HS-5 (cell line): Measurements from ENCODE around the gene FTSJ1.
"Not testable (repeated sequence)": the region's sequence is repeated elsewhere in the genome, so short reads cannot be mapped to it uniquely, and the experiment has no call there.

ENCODE experiments used
- DNase-seq: peaks from one replicate; pipeline ENCODE4 v3.0.0-alpha.2; 2012; ENCODE audit warnings: low read depth

Gene FTSJ1

DNA sequence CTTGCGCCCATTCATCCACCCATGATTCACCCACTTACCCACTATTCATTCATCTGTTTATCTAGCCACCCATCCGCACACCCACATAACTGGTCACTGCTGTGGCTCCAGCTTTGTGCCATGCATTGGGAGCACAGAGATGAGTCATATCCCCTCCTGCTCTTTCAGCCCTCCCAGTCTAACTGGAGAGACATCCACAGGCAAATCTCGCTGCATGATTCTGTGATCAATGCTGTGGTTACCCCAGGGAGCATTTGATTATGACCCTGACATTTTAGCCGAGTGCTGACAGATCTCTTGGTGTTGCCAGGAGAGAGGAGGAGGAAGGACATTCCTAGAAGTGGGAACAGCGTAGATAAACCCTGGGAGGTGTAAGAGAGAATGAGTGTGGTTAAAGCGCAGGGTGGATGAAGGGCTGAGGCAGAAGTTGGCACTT, 22.4 kb downstream of the FTSJ1 start:
- peak; percentile 68 for DNase-seq

DNA sequence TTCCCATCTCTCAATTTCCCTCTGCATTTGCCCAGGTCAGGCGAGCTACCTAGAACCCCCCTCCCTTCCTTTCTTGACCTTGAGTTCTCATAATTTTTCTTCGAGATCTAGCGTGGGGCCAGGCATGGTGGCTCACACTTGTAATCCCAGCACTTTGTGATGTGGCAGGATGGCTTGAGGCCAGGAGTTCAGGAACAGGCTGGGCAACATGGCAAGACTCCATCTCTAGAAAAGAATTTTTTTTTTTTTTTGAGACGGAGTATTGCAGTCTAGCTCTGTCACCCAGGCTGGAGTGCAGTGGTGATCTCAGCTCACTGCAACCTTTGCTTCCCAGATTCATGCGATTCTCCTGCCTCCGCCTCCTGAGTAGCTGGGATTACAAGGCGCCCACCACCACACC, 28.3 kb downstream of the FTSJ1 start:
- DNase-seq: no peak

DNA sequence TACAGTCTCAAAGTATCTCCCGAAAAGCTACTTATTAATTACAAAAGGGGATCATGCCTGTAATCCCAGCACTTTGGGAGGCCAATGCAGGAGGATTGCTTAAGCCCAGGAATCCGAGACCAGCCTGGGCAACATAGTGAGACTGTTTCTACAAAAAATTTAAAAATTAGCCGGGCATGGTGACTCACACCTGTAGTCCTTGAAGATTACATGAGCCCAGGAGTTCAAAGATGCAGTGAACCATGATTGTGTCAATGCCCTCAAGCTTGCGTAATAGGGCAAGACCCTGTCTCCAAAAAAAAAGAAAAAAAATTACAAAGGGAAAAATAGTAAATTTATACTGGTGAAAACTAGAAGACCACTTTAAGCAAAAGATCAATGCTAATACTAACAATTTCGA, 29.5 kb downstream of the FTSJ1 start:
- no peak for DNase-seq

DNA sequence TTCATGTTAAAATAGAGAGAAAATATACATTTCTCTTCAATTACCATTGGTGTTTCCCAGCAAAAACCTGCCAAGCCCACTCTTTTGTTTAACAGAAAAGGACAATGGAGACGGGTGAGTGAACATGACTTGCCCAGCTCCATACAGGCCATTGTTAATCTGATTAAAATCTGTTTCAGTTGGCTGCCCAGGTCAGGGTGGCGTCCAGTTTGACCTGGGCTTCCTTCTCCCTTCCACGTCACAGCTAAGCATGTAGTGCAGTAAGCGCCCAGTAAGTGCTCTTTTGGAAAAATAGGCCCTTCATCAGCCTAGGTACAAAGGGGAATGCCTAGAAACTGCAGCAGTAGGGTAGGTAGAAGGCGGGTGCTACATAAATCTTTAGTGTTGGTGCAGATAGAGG, 31.2 kb downstream of the FTSJ1 start:
- DNase-seq: no peak

DNA sequence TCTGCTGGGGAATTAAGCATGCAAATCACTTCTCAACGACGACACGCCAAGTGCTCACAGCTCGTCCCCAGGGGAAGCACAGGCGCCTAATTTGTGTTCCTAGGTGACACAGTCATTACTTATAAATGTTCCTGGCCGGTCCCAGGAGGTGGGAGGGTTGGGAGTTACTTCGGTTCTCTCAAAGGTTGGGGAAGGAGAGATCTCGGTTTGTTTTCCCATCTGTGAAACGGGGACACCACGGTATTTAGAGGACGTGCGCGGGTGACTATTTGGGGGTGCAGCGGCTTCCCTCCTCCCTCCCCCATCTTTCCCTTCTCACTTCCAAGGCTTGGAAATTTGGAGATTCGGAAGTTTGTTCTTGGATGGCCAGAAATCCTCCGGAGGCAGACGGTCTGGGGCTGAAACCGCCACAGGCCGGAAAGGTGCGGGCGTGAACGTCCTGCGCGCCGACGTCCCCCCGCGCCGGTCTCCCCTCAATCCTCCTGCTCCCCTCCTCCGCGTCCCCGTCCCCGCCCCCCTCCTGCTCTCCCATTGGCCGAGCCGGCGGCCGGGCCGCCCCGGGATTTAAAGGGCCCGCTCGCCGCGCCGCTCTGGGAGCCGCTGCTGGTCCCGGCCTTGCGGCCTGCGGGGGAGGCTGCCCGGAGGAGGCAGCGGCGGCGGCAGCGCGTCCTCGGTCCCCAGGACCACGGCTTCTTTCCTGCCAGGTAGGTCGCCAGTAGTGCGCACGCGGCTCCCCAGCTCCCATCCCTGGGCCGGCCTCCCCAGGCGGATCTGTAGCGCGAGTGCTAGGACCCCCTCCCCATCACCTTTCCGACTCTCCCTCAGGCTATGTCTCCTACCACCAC, 32.6 kb downstream of the FTSJ1 start, which contains the start of gene PORCN:
PORCN (plus strand) TSS at position 593 of the 845 bp plus-strand sequence. CDS start 829 bp downstream, outside the sequence.
- DNase-seq: no peak

DNA sequence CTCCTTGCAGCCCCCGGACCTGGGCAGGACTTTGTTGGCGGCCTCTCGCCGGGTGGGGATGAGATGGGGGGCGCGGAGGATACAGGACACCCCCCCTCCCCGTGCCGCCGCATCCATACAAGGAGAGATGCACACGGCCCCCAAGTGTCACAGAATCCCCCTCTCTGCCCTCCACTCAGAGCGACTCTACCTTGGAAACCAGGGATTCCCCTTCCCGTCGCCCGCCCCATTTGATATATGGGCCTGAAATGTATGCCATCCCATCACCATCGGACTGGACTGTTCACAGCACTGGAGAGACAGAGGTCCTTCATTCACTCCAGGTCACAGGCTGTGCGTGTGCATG, 33.2 kb downstream of the FTSJ1 start:
- no peak for DNase-seq

DNA sequence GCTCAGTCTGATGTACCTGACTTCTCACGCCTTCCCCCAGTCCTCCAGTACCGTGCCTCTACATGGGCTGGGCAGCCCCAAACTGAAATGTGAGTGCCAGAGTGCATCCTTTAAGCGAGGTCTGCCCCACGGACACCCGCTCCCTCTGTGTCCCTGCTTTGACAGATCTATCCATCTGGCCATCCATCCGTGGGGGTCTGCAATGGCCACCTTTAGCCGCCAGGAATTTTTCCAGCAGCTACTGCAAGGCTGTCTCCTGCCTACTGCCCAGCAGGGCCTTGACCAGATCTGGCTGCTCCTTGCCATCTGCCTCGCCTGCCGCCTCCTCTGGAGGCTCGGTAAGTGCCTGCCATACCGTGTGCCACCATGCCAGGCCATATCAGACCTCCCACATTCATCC, 33.6 kb downstream of the FTSJ1 start:
- no peak for DNase-seq

DNA sequence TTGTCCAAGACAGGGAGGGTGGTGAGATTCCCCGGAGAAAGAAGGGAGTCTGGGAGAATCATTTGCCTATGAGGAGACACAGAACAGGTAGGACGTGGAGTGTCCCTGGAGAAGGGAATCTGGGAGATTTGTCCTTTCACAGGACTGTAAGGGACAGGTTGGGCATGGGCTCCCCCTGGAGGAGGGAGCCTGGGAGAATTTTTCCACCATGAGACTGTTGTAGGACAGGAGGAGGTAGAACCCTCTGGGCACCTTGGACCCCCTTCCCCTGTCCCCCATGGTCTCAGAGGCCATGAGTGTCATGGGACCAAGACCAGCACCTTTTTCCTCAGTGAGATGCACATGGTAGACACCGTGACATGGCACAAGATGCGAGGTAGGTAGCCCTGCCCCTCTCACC, 35.6 kb downstream of the FTSJ1 start:
- DNase-seq: no peak

DNA sequence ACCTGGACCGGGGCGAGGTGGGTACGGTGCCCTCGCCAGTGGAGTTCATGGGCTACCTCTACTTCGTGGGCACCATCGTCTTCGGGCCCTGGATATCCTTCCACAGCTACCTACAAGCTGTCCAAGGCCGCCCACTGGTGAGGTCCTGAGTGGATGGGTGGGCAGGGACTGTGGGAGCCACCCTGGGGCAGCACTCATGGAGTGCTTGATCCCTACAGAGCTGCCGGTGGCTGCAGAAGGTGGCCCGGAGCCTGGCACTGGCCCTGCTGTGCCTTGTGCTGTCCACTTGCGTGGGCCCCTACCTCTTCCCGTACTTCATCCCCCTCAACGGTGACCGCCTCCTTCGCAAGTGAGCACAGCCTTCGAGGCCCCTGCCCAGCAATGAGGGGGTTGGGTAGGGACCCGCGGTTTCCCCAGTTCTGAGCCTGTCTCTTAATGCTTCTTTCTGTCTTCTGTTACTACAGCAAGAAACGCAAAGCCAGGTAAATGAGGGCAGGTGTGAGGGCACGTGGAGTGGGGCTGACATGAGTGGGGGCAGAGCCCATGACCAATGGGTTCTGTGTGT, 36.5 kb downstream of the FTSJ1 start:
- no peak for DNase-seq

DNA sequence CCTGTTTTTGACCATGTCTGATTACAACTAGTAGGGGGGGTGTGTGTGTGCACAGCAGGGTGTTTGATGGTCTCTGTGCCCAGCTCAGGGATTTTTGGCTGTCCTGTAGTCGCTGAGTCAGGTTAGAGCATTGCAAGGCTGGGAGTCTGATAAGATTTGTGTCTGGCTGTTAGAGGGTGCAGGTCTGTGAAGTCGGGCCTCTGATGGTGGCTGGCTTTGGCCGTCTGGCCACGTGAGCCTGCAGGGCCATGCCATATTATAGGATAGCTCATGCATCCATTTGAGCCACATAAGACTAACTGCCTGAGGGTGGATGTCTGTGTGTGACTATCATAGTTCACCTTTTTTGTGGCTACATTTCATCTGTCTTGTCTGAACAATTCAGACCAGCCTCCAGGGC, 37.7 kb downstream of the FTSJ1 start:
- DNase-seq: no peak

DNA sequence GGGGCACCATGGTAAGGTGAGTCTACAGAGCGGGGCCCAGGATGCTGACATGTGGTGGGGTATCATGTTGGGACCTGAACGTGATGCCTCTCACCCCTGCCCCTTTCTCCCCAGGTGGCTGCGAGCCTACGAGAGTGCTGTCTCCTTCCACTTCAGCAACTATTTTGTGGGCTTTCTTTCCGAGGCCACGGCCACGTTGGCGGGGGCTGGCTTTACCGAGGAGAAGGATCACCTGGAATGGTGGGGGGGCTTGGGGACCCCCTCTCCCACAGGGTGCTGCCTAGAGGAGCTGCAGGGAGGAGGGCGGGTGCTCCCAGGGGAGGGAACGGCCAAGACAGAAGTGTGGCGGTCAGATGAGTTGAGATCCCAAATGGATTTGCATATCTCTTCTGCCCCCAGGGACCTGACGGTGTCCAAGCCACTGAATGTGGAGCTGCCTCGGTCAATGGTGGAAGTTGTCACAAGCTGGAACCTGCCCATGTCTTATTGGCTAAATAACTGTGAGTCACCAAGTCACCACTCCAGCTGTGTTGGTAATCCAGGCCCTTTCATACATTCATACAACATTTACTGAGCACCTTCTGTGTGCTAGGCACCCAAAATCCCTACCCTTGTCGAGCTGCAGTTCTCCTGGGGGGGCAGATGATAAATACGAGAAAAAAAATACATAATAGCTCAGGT, 38.3 kb downstream of the FTSJ1 start:
- no peak for DNase-seq

DNA sequence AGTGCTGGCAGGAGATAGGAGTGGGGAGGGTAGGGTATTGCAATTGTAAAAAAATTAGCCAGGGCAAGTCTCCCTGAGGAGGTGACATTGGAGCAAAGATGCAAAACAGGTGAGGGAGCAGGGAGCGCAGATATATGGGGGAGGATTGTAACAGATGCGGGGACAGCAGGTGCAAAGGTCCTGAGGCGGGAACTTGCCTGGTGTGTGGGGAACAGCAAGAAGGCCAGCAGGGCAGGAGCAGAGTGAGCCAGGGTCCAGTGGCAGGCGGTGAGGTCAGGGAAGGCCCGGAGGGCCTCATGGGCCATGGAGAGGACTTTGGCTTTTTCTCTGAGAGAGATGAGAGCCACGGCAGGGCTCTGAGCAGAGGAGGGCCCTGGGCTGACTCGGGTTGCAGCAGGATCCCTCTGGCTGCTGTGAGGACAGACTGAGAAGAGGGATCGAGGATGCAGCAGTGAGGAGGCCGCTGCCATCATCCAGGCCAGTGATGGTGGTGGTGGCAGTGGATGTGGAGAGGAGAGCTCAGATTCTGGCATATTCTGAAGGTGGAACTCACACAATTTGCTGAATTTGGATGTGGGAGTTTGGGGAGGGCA, 39.0 kb downstream of the FTSJ1 start:
- DNase-seq: no peak

DNA sequence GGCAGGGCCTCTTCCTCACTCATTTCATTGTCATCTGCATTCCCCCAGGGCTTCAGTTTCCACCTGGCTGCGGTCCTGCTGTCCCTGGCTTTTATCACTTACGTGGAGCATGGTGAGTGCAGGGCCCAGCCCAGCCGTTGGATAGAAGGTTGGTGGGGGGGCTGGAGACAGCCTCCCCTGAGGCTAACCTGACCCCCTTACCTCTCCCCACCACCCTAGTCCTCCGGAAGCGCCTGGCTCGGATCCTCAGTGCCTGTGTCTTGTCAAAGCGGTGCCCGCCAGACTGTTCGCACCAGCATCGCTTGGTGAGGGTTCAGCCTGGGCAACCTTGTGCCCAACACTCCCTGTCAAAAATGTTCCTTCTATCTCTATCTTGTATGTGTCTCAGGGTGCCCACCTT, 39.8 kb downstream of the FTSJ1 start:
- no peak for DNase-seq

DNA sequence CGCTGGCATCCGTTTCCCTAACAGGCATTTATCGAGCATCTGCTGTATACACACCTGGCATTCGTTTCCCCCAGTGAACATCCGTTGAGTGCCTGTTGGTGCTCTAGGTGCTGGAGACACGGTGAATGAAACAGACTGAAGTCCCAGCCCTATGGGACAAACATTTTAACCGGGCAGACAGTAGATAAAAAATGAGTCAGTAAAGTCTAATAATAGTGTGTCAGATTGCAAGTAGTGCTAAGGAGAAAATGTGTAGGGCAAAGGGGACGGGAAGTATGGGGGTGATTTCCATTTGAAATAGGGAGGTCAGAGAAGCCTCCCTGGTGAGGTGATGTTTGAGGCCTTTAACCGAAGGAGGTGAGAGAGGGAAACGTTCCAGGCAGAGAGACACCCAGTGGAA, 40.3 kb downstream of the FTSJ1 start:
- no peak for DNase-seq

DNA sequence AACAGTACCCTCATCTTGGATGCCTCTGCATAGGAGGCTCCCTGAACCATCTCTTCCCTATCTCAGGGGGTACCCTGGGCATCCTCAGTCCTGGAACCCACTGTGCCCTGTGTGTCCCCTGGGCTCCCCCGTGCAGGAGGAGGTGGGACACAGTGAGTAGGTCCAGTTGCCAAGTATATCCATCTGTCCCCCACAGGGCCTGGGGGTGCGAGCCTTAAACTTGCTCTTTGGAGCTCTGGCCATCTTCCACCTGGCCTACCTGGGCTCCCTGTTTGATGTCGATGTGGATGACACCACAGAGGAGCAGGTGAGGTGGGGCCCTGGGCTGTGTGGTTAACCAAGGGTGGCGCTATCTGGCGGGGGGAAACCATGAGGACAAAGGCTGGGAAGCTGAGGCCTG, 41.0 kb downstream of the FTSJ1 start:
- DNase-seq: no peak

DNA sequence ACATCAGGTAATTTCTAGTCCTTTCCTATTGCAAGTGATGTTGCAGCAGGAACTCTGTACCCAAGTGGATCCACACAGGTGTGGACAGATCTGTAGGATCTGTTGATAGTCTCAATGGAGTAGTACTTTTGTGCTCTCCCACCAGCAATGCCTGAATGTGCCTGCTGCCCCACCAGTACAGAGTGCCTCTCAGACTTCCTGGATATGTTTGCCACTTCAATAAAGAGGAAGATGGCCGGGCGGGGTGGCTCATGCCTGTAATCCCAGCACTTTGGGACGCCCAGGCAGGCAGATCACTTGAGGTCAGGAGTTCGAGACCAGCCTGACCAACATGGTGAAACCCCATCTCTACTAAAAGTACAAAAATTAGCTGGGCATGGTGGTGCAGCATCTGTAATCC, 43.5 kb downstream of the FTSJ1 start:
- DNase-seq: not testable (repeated sequence)

DNA sequence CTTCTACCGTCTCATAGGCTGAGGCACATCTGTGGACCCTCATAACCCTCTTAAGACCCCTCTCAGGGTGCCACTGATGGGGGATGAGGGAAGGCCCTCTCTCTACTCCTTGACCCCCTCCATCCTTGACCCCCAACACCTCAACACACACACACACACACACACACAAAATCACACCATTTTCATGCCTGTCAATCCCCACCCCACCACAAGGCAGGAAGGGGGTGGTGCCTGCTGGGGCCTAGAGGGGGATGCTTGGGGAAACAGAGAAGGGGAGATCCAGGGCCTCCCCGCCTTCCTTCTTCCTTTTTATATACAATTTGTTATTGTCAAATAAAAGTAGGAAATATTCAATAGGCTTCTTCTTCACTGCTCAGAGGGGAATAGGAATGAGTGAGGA, 44.5 kb downstream of the FTSJ1 start:
- no peak for DNase-seq

DNA sequence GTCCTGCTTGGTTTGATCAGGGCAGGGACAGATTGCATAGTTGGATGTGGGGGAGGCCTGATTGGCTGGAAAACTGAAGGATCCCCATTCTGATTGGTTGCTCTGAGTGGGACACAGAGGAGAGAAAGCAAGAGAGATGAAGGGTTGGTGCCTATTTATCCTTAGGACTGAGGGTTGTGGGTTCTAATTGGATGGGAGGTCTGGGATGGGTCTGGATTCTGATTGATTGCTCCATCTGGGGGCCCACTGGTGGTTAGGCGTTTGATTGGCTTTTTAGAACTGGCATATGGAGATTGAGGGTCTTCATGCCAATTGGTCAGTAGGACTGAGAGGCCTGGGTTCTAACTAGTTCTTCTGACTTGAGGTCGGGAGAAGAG, 45.0 kb downstream of the FTSJ1 start:
- DNase-seq: no peak

DNA sequence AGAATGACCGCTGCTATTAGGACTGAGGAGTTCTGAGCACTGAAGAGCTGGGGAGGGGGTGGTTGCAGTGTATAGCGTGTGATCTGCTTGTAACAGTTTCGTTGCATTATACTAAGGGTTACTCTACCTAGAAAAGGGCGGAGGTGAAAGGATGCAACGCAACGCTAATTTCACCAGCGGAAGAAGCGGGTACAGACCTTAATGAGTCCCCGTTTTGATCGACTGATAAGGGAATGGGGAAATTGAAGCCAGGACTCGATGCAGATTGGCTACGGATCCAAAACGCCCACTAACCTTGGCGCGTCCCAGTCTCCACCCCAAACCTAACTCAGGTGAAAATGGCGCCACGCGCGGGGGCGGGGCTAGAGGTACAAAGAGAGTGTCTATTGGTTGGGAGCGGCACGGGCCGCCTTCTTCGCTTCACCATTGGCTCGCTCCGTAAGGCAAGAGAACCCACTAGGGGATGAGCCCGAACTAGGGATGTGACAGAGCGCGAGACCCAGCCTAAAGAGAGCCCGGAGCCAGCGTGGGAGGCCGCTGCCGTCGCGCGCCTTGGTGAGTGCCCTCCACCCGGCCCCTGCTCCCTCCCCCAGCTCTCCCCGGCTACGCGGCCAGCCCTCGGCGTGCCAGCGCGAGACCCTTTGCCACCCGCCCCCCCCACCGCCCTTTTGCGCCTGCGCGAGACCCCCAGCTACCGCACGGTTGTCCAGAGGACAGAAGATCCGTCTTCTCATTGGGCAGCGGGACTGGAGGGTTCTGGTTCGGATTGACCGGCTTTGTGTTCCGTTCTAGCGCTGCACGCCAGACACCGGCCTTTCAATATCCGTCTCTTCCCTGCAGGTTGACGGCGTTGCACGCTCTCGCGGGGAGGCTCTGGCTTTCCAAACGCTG, 45.6 kb downstream of the FTSJ1 start, which contains the start of gene EBP:
EBP (plus strand) TSS at position 456 of the 891 bp plus-strand sequence. CDS start 1,964 bp downstream, outside the sequence.
- DNase-seq: peak; percentile 63

DNA sequence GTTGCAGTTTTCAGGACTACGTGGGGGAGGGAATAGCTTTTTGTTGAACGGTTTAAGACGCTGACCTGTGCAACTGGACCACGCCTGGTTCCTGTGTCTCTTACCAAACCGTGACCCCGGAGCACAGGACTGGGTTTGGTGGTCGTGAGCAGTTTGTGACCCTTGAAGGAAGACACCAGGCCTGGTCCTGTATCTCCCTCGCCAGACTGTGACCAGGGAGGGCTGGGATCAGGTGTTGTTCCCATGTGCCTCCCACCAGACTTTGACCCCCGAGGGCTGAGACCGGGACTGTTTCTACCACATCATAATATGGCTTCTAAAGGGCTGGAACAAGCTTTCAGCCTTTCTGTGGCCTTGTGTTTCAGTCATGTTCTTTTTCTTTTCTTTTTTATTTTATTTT, 46.3 kb downstream of the FTSJ1 start:
- DNase-seq: no peak

DNA sequence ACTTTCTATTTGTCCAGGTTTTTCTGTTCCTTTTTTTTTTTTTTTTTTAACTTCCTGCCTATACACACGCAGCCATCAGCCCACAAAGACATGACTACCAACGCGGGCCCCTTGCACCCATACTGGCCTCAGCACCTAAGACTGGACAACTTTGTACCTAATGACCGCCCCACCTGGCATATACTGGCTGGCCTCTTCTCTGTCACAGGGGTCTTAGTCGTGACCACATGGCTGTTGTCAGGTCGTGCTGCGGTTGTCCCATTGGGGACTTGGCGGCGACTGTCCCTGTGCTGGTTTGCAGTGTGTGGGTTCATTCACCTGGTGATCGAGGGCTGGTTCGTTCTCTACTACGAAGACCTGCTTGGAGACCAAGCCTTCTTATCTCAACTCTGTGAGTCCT, 47.7 kb downstream of the FTSJ1 start:
- DNase-seq: no peak

DNA sequence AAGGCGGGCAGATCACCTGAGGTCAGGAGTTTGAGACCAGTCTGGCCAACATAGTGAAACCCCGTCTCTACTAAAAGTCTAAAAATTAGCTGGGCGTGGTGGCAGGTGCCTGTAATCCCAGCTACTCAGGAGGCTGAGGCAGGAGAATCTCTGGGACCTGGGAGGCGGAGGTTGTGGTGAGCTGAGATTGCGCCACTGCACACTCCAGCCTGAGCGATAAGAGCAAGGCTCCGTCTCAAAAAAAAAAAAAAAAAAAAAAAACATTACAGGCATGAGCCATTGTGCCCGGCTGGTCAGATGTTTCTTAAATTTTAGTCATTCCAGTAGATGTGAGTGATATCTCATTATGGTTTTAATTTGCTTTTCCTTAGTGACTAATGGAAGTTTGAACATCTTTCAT, 49.9 kb downstream of the FTSJ1 start:
- not testable (repeated sequence) for DNase-seq
